Fibroblast of villous mesenchyme (primary cell): ENCODE results near the gene MEMO1. TPM values are rescaled to one million over a fixed set of nuclear protein-coding genes. Genes with fewer than 3 reads are reported as not detected.
"Not testable (repeated sequence)": the region's sequence is repeated elsewhere in the genome, so short reads cannot be mapped to it uniquely, and the experiment has no call there.

ENCODE experiments used
- DNase-seq: peaks from one replicate; pipeline ENCODE4 v3.0.0-alpha.2; 2010; ENCODE audit warnings: low read depth
- H3K4me3 ChIP-seq: 2 replicates; pipeline ENCODE4 v1.5.1; 2011; ENCODE audit warnings: low read depth, mild to moderate bottlenecking, low read length
- total RNA-seq: library from RNA; depleted of rRNA; stranded (reverse); fragments of >200 nt; gene quantifications from 2 replicates; pipeline ENCODE4 v1.2.3, GENCODE V29; 2012
- TF ChIP-seq, protein P1 (sequence below): IDR thresholded peaks from 2 replicates; pipeline ENCODE4 v1.5.1; 2012; ENCODE audit warnings: low read depth, mild to moderate bottlenecking, low read length; ENCODE audit not compliant: insufficient read depth

MEMO1 gene
- 34.8 and 47.1 TPM in 2 replicates for total RNA-seq

DNA sequence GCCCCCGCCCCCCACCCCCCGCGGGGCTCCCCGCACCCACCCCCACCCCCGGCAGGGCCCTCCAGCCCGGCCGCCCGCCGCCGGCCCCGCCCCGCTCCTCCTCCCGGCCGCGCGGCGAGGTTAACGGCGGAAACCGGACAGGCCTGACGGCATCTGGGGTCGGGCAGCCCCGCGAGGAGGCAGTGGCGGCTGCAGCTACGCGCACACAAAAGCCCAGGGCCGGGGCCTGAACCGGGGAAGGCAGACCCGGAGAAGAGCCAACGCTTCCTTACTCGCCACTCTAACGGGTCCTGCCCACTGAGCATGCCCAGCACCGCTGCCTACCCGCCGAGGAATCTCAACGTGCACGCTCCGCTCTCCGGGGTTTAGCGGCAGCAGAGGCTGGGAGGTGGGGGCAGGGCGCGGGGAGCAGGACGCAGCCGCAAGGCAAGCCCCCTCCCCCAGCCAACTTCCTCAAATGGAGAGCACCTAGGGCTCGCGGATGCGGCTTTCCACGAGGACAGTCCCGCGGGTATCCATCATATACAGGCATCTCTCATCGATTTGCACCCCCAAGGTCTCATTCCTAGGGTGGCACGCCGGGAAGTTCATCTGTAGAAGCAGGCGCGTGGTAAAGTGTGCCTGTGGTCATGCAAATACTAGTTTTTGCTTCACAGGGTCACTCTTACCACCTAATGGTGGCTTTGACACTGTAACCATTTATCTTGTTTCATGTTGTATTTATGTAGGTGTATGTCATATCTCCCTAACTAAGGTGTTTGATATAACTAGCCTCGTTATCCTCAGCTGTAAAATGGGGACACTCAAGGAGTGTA is at the start of gene MEMO1:
TSS of gene MEMO1 (minus strand) at position 339 of the 815 bp plus-strand sequence. CDS start 761 bp downstream, outside the sequence.
- DNase-seq: peak; percentile 94
- TF ChIP-seq, protein P1, sequence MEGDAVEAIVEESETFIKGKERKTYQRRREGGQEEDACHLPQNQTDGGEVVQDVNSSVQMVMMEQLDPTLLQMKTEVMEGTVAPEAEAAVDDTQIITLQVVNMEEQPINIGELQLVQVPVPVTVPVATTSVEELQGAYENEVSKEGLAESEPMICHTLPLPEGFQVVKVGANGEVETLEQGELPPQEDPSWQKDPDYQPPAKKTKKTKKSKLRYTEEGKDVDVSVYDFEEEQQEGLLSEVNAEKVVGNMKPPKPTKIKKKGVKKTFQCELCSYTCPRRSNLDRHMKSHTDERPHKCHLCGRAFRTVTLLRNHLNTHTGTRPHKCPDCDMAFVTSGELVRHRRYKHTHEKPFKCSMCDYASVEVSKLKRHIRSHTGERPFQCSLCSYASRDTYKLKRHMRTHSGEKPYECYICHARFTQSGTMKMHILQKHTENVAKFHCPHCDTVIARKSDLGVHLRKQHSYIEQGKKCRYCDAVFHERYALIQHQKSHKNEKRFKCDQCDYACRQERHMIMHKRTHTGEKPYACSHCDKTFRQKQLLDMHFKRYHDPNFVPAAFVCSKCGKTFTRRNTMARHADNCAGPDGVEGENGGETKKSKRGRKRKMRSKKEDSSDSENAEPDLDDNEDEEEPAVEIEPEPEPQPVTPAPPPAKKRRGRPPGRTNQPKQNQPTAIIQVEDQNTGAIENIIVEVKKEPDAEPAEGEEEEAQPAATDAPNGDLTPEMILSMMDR: peak; percentile 2
- peak within 1 kb of the TSS; percentile 89 for H3K4me3 ChIP-seq

GRCh38 chr2:32060266-32060665 is 49.5 kb upstream of the MEMO1 start:
- DNase-seq: no peak
- no peak overlapping the region for H3K4me3 ChIP-seq
- TF ChIP-seq, protein P1: no peak

DNA sequence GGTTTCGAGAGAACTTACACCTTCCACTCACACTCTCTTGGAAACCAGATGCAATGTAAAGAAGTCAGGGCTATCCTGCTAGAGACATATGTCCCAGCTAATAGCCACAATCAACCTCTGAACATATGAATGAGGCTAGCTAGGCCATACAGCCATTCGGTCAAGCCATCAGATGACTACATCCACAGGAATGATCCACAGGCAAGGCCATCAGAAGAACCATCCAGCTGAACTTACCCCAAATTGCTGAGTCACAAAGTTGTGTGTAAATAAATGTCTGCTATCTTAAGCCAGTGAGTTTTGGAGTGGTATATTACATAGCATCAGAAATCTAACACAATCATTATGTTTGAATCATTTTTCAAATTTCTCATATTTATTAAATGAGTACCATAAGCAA is 47.3 kb upstream of the MEMO1 start:
- DNase-seq: peak; percentile 11
- TF ChIP-seq, protein P1: no peak
- no peak overlapping the region for H3K4me3 ChIP-seq

GRCh38 chr2:32054583-32054982 is 43.8 kb upstream of the MEMO1 start:
- H3K4me3 ChIP-seq, DNase-seq: not testable (repeated sequence)

DNA sequence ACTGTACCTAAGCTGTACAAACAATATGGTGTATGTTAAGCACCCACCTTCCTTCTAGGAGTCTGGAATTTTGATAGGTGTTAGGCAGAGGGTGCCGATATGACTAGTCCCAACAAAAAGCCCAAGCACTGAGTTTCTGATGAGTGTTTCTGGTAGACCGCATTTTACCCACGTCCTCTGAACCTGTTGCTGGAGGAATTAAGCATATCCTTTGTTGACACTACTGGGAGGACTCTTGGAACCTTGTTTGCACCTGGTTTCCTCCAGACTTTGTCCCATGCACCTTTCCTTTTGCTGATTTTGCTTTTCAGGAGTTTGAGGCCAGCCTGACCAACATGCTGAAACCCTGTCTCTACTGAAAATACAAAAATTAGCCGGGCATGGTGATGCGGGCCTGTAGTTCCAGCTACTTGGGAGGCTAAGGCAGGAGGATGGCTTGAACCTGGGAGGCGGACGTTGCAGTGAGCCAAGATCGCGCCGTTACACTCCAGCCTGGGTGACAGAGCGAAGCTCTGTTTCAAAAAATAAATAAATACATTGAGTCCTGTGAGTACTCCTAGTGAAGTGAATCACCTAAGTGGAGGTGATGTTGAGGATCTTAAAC is 41.1 kb upstream of the MEMO1 start:
- H3K4me3 ChIP-seq: no peak overlapping the region
- DNase-seq: no peak
- TF ChIP-seq, protein P1: no peak

- DNase-seq: no peak
- TF ChIP-seq, protein P1: no peak
- no peak overlapping the region for H3K4me3 ChIP-seq
These were observed 32.8 kb upstream of the MEMO1 start for GRCh38 chr2:32043561-32043960.

DNA sequence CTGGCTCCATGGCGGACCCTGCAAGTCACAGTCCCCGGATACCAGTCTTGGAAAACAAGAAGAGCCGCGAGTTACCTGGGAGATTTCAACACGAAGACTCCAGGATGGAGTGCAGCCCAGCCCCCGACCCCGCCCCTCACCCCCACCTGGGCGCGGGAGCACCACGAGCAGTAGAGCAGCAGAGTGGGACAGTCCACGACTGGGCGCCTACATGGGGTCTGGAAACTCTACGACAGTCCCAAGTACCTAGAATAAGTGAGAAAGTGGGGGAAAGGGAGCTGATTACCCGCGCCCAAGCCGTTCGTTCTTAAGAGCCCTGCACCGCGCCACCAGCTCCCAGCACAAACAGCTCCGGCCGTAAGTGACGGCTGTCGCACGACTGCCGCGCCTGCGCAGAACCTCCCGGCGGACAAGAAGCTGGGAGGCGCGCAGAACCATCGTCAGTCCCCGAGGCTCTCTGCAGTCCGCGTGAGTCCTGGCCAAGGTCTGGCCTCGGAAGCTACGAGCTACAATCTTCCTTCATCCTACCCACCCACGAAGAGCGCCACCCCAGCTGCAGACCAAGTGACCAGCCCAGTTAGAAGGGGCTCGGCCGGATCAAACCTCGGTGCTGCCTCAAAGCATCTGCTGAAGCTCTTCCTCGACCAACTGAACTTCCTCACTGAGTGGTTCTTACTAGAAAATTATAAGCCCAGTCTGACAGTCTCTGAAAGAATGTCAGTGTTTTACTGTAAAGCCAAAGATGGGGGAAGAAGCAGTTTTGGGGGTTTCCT is 28.8 kb upstream of the MEMO1 start, which contains the start of gene DPY30:
TSS of gene DPY30 (minus strand) at position 359 of the 773 bp plus-strand sequence. CDS start at position 10, 349 bp downstream.
- H3K4me3 ChIP-seq: peak within 1 kb of the TSS; percentile 83
- peak; percentile 94 for DNase-seq
- TF ChIP-seq, protein P1: no peak

GRCh38 chr2:32034198-32034887 is 23.5 kb upstream of the MEMO1 start:
- not testable (repeated sequence) for DNase-seq, H3K4me3 ChIP-seq

DNA sequence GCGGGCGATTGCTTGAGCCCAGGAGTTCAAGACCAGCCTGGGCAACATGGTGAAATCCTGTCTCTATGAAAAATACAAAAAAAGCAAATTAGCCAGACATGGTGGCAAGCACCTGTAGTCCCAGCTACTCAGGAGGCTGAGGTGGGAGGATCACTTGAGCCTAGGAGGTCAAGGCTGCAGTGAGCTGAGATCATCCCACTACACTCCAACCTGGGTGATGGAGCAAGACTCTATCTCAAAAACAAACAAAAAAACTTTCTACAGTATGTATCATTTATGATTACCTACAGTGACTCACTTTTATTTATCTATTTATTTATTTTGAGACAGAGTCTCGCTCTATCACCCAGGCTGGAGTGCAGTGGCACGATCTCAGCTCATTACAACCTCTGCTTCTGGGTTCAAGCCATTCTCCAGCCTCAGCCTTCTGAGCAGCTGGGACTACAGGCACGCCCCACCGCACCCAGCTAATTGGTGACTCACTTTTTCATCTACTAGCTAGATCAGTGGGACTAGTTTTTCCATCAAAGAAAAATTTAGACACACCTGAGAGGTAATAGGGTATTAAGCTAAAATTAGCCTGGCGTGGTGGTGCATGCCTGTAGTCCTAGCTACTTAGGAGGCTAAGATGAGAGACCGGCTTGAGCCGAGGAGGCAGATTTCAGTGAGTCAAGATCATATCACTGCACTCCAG is 8.1 kb upstream of the MEMO1 start:
- DNase-seq, H3K4me3 ChIP-seq: not testable (repeated sequence)
